PC-9 (cell line): ENCODE data around the gene LPCAT1. TPM values are rescaled to one million over a fixed set of nuclear protein-coding genes. Genes with fewer than 3 reads are reported as not detected.

Source experiments
- BruUV-seq: library from RNA; stranded (reverse); fragments of 400-500 nt; replicated peaks from 2 replicates; lab custom pipeline; 2021; lab: Mats Ljungman, UMichigan
- CTCF ChIA-PET: fragments of 300-600 bp; sonication (Branson Sonifier 250); formaldehyde crosslinking; loops from one replicate; lab custom pipeline; 2022; ENCODE audit warnings: antibody characterized with exemption; lab: Charles Lee
- POLR2A ChIA-PET: fragments of 300-600 bp; sonication (Branson Sonifier 250); formaldehyde crosslinking; loops from one replicate; lab custom pipeline; 2022; ENCODE audit warnings: antibody characterized with exemption; ENCODE audit not compliant: unreplicated experiment; lab: Charles Lee
- DNase-seq, 2 experiments: peaks; one replicate each; pipeline versions ENCODE4 v3.0.0 to v3.0.0-alpha.2; 2015 to 2022; ENCODE audit warnings: mixed read lengths in 1 of 2
- H2AFZ ChIP-seq: fragments of 200-600 bp; sonication (generic); 2 replicates; pipeline ENCODE4 v1.8.1; 2017; ENCODE audit warnings: antibody characterized with exemption
- H3F3A ChIP-seq: fragments of 200-600 bp; sonication (generic); 2 replicates; pipeline ENCODE4 v1.8.1; 2017; ENCODE audit warnings: antibody characterized with exemption, mild to moderate bottlenecking, low read depth; ENCODE audit not compliant: insufficient read depth
- H3K27ac ChIP-seq: fragments of 200-600 bp; sonication (generic); 2 replicates; pipeline ENCODE4 v1.6.1; 2016; ENCODE audit warnings: mixed run types
- H3K27me3 ChIP-seq: fragments of 200-600 bp; sonication (generic); 2 replicates; pipeline ENCODE4 v1.6.1; 2016; ENCODE audit warnings: low read depth, mixed run types; ENCODE audit not compliant: insufficient read depth
- H3K36me3 ChIP-seq: fragments of 200-600 bp; sonication (generic); 2 replicates; pipeline ENCODE4 v1.6.1; 2016; ENCODE audit warnings: low read depth, mixed run types
- H3K4me1 ChIP-seq: fragments of 200-600 bp; sonication (generic); replicated peaks from 2 replicates; pipeline ENCODE4 v1.6.1; 2016; ENCODE audit warnings: mixed run types; ENCODE audit not compliant: insufficient read depth
- H3K4me2 ChIP-seq: fragments of 200-600 bp; sonication (generic); 2 replicates; pipeline ENCODE4 v1.6.1; 2017; ENCODE audit warnings: mixed run types
- H3K4me3 ChIP-seq: fragments of 200-600 bp; sonication (generic); 2 replicates; pipeline ENCODE4 v1.6.1; 2016; ENCODE audit warnings: mixed run types
- H3K79me2 ChIP-seq: fragments of 200-600 bp; sonication (generic); 2 replicates; pipeline ENCODE4 v1.6.1; 2017; ENCODE audit warnings: low read depth, mixed run types
- H3K9me2 ChIP-seq: fragments of 200-600 bp; sonication (generic); 2 replicates; pipeline ENCODE4 v1.8.1; 2017; ENCODE audit warnings: mild to moderate bottlenecking; ENCODE audit not compliant: insufficient read depth
- H3K9me3 ChIP-seq: fragments of 200-600 bp; sonication (generic); 2 replicates; pipeline ENCODE4 v1.8.1; 2016; ENCODE audit warnings: low read depth; ENCODE audit not compliant: insufficient read depth
- H4K20me1 ChIP-seq: fragments of 200-600 bp; sonication (generic); 2 replicates; pipeline ENCODE4 v1.8.1; 2017; ENCODE audit not compliant: insufficient read depth
- EZH2 ChIP-seq: fragments of 200-600 bp; sonication (generic); IDR thresholded peaks from 2 replicates; pipeline ENCODE4 v1.8.0; 2017; ENCODE audit warnings: antibody characterized with exemption, low read depth
- intact Hi-C: fragments of 100-400 bp; cut with micrococcal nuclease; formaldehyde crosslinking; loops from one replicate; pipeline ENCODE4 v1.10.0; 2022; ENCODE audit not compliant: unreplicated experiment
- total RNA-seq: library from RNA; stranded (reverse); gene quantifications from 2 replicates; pipeline ENCODE4 v1.2.3, GENCODE V29; 2021
- TF ChIP-seq, protein P1 (sequence below): fragments of 200-600 bp; sonication (generic); conservative IDR thresholded peaks from 2 replicates; pipeline ENCODE4 v1.6.1; 2017; ENCODE audit warnings: mixed run types, antibody characterized with exemption, mild to moderate bottlenecking, moderate library complexity

Gene LPCAT1
- total RNA-seq, 1 experiment from 2014 or later: 96.1 TPM

DNA sequence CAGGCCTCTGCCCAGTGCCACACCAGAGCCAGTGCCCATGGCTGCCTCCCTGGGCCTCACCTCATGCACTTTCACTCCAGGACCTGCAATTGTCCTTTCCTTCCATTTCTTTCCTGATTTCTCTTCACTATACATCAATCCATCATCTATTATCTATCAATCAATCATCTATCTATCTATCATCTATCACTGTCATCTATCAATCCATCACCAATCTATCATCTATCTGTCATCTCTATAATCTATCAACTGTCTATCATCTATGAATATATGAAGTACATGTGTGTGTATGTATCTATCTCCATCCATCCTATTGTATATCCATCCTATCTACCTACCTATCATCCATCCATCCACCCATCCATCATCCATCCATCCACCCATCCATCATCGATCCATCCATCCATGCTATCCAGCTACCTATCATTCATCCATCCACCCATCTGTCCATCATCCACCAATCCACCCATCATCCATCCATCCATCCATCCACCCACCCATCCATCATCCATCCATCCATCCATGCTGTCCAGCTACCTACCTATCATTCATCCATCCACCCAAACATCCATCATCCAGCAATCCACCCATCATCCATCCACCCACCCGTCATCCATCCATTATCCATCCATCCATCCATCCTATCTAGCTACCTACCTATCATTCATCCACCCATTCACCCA lies 105.4 kb downstream of the LPCAT1 start:
- no TSS peak for BruUV-seq
- H3K27ac ChIP-seq: no peak overlapping the region
- TF ChIP-seq, protein P1, sequence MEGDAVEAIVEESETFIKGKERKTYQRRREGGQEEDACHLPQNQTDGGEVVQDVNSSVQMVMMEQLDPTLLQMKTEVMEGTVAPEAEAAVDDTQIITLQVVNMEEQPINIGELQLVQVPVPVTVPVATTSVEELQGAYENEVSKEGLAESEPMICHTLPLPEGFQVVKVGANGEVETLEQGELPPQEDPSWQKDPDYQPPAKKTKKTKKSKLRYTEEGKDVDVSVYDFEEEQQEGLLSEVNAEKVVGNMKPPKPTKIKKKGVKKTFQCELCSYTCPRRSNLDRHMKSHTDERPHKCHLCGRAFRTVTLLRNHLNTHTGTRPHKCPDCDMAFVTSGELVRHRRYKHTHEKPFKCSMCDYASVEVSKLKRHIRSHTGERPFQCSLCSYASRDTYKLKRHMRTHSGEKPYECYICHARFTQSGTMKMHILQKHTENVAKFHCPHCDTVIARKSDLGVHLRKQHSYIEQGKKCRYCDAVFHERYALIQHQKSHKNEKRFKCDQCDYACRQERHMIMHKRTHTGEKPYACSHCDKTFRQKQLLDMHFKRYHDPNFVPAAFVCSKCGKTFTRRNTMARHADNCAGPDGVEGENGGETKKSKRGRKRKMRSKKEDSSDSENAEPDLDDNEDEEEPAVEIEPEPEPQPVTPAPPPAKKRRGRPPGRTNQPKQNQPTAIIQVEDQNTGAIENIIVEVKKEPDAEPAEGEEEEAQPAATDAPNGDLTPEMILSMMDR: no peak
- no peak for TF ChIP-seq EZH2
- intact Hi-C loops: no loop called here
- ChIA-PET POLR2A (no interaction called here), CTCF (no interaction called here)
- no peaks in the 10 kb centered on the region for H3K4me1 ChIP-seq
- H3F3A ChIP-seq: no peaks in the 10 kb centered on the region
- no peaks in the 10 kb centered on the region for H3K36me3 ChIP-seq
- H3K9me2 ChIP-seq: no peaks in the 10 kb centered on the region
- H2AFZ ChIP-seq: no peak overlapping the region
- H4K20me1 ChIP-seq: no peaks in the 10 kb centered on the region
- no peak for DNase-seq
- no peaks in the 10 kb centered on the region for H3K79me2 ChIP-seq
- no peak overlapping the region for H3K4me3 ChIP-seq
- H3K27me3 ChIP-seq: peaks cover 87% of the 10 kb centered on the region
- no peaks in the 10 kb centered on the region for H3K9me3 ChIP-seq
- H3K4me2 ChIP-seq: no peak overlapping the region

DNA sequence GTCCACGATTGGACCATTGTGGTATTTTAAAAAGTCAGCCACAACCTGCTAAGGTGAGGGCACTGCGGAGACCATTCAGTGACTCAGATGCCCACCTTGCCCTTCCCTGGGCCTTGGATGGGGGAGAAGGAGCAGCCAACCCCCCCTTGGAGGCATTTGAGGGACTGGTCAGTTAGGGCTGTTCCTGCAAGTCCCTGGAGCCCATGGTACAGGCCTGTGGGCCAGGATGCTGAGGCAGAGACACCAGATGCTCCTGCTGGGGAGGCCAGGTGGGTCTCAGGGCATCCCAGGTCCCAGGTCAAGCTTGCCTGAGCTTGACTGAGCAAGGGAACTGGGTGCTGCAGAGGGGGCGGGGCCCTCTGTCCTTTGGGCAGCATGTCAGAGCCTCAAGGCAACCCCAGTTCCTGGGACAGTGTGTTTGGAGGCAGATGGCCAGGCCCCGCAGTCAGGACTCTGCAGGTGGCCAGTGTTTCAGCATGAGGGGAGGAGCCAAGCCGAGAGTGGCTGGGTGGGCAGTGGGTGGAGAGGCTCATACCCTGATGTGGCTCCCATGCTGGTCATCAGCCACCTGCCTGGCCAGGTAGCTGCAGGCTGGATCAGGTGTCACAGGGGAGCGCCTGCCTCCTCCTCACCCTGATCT lies 106.1 kb downstream of the LPCAT1 start:
- no TSS peak for BruUV-seq
- intact Hi-C loops: no loop called here
- Histone ChIP-seq H3K4me1 (no peaks in the 10 kb centered on the region), H3K9me2 (no peaks in the 10 kb centered on the region), H3K9me3 (no peaks in the 10 kb centered on the region), H3K27ac (no peak overlapping the region), H3K4me2 (no peak overlapping the region), H3K27me3 (peaks cover 92% of the 10 kb centered on the region), H3K36me3 (no peaks in the 10 kb centered on the region), H3K4me3 (no peak overlapping the region), H3F3A (no peaks in the 10 kb centered on the region), H4K20me1 (0 out of 2 replicates have a peak, but pooled peaks cover 3% of the 10 kb centered on the region), H2AFZ (no peak overlapping the region), H3K79me2 (no peaks in the 10 kb centered on the region)
- ChIA-PET CTCF (no interaction called here), POLR2A (no interaction called here)
- DNase-seq: no peak
- TF ChIP-seq, protein P1: no peak

DNA sequence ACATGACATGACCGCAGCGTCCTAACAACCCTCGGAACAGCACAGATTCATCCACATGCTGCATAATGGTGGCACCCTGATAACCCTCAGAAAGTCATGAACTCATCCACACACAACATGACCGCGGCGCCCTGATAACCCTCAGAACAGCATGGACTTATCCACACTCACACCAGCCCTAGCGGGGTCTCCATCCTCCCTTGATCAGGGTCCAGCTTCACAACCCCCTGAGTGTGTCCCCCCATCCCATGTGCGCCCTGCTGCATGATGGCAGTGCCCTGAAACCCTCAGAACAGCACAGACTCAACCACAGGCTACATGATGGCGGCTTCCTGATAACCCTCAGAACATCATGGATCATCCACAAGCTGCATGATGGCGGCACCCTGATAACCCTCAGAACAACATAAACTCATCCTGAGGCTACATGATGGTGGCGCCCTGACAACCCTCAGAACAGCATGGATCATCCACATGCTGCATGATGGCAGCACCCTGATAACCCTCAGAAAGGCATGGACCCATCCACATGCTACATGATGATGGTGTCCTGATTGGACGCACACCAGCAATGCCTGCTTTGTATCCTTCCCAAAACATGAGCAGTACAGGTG lies 106.8 kb downstream of the LPCAT1 start:
- H3K27ac ChIP-seq: no peak overlapping the region
- H3K79me2 ChIP-seq: no peaks in the 10 kb centered on the region
- no peaks in the 10 kb centered on the region for H3F3A ChIP-seq
- H3K27me3 ChIP-seq: peaks cover 98% of the 10 kb centered on the region
- ChIA-PET CTCF (no interaction called here), POLR2A (no interaction called here)
- intact Hi-C loops: no loop called here
- H3K4me2 ChIP-seq: no peak overlapping the region
- H3K9me2 ChIP-seq: no peaks in the 10 kb centered on the region
- BruUV-seq: no TSS peak
- no peaks in the 10 kb centered on the region for H3K4me1 ChIP-seq
- DNase-seq: no peak
- TF ChIP-seq, protein P1: no peak
- TF ChIP-seq EZH2: no peak
- no peak overlapping the region for H2AFZ ChIP-seq
- no peak overlapping the region for H3K4me3 ChIP-seq
- H4K20me1 ChIP-seq: 0 out of 2 replicates have a peak, but pooled peaks cover 3% of the 10 kb centered on the region
- H3K9me3 ChIP-seq: no peaks in the 10 kb centered on the region
- no peaks in the 10 kb centered on the region for H3K36me3 ChIP-seq
